Heart right ventricle (tissue), 16 donors: ENCODE results near the gene GBX1. TPM values are rescaled to one million over a fixed set of nuclear protein-coding genes. Genes with fewer than 3 reads are reported as not detected.
A peak's percentile ranks its signal among the peaks of the same experiment; 100 is the strongest.

ENCODE experiments used
- ATAC-seq, 8 donors: fragments of 200-7000 bp; cut with Tn5 transposase; one replicate each; pipeline ENCODE4 v1.9.1; 2020; ENCODE audit warnings: mild to moderate bottlenecking in 8 of 8, moderate library complexity in 8 of 8, moderate number of reproducible peaks in 1 of 8
- DNase-seq, 2 donors: peaks; one replicate each; pipeline ENCODE4 v3.0.0-alpha.2; 2020
- H3K27ac ChIP-seq, 10 donors: fragments of 200-600 bp; sonication (generic) in 2 of 10; one replicate each; pipeline versions ENCODE4 v1.5.0 to v1.8.0; 2020 to 2022; ENCODE audit warnings: mild to moderate bottlenecking in 3 of 10
- H3K27me3 ChIP-seq, 7 donors: fragments of 200-600 bp; one replicate each; pipeline ENCODE4 v1.8.0; 2021 to 2022; ENCODE audit warnings: mild to moderate bottlenecking in 2 of 7
- H3K36me3 ChIP-seq, 9 donors: fragments of 200-600 bp; sonication (generic) in 1 of 9; one replicate each; pipeline versions ENCODE4 v1.5.0 to v1.8.0; 2020 to 2022; ENCODE audit warnings: mild to moderate bottlenecking in 2 of 9
- H3K4me1 ChIP-seq, 9 donors: fragments of 200-600 bp; sonication (generic) in 1 of 9; one replicate each; pipeline versions ENCODE4 v1.5.0 to v1.8.0; 2020 to 2022; ENCODE audit warnings: mild to moderate bottlenecking in 4 of 9
- H3K4me3 ChIP-seq, 10 donors: fragments of 200-600 bp; sonication (generic) in 2 of 10; one replicate each; pipeline versions ENCODE4 v1.5.0 to v1.8.0; 2020 to 2022; ENCODE audit warnings: mild to moderate bottlenecking in 7 of 10, moderate library complexity in 2 of 10
- H3K9me3 ChIP-seq, 11 donors: fragments of 200-600 bp in 10 of 11; sonication (generic) in 2 of 11; one replicate each; pipeline versions ENCODE4 v1.5.0 to v1.8.0; 2013 to 2022; ENCODE audit warnings: mild to moderate bottlenecking in 2 of 11, control low read depth in 1 of 11, moderate library complexity in 1 of 11
- CTCF ChIP-seq, 9 donors: fragments of 200-600 bp; sonication (generic) in 2 of 9; IDR thresholded peaks; one replicate each; pipeline versions ENCODE4 v1.5.0 to v1.8.0; 2021 to 2022; ENCODE audit warnings: antibody characterized with exemption in 9 of 9, mild to moderate bottlenecking in 5 of 9, moderate library complexity in 1 of 9
- WGBS, 2 donors: extraction: QIAGEN DNeasy Blood & Tissue Kit; methylation state at CpG; one replicate each; pipeline ENCODE4 v1.1.7; 2013; ENCODE audit warnings: inconsistent platforms in 1 of 2; 5-methylcytosine and 5-hydroxymethylcytosine counted together
- intact Hi-C, 10 donors: fragments of 100-400 bp; cut with DNase I; formaldehyde crosslinking; loops; one replicate each; pipeline versions ENCODE4 v1.11.1 to v1.14.2; 2022
- polyA plus RNA-seq, 2 donors: library from polyadenylated mRNA; stranded (reverse); fragments of 200-250 nt; gene quantifications; one replicate each; pipeline ENCODE4 v1.2.3, GENCODE V29; 2013
- total RNA-seq, 10 donors: library from RNA; stranded (reverse); fragmentation: NEBNext Ultra II Directional in 3 of 10; extraction: Animal tissue kit (Norgen Biotek cat#: 25700) in 3 of 10; gene quantifications; one replicate each; pipeline versions ENCODE4 v1.2.1 to v1.2.4, GENCODE V29; 2021 to 2023
- donor health status: Arrhythmogenic right ventricular cardiomyopathy.
- donor health status: ischemic (EF 13 %, LVEDD 7.1; RV severe dilation, severe dysfunction).
- donor health status: healthy with polysubstance abuse.
- donor health status: DM: no; HTN: yes; CAD: no.
- donor health status: DM: no; HTN: no; CAD: no.
- donor health status: ischemic (EF 25% LVEDD 6.9; RV normal size, moderate dysfunction).
- donor health status: ischemic (EF 25% LVEDD 5.7; RV mildly dilated, moderate dysfunction).
- donor health status: healthy.
- donor health status: DM: yes; HTN: yes; CAD: no.
- donor health status: Ischemic cardiomyopathy.
- donor health status: ischemic (EF 35%, LVEDD 5.7; RV mildly dilated, moderate dysfunction).
- donor health status: nonischemic (EF 11% LVEDD 7.7; RV severe dilation, severe dysfunction).
- donor health status: DM: yes; HTN: yes; CAD: no.
- donor health status: PGD.
- donor health status: ischemic (EF 29% LVEDD 5.4; RV normal size, mild dysfunction).
- donor health status: nonischemic (EF 23%, LVEDD 6.1; RV moderate dilation, normal function).

Gene GBX1
- total and polyA plus RNA-seq, 12 donors, result 0.04 to 2.0 (median 0.93) TPM; not detected in 3

- no peak for TF ChIP-seq CTCF (IDR thresholded peaks at IDR 0.05)
- Histone ChIP-seq H3K27me3 (peaks cover 0 to 4% (median 0%) of the 10 kb centered on the region in 7 donors), H3K4me3 (no peak overlapping the region), H3K36me3 (no peaks in the 10 kb centered on the region), H3K27ac (peak overlapping the region; percentile 68 to 93 (median 89)), H3K9me3 (no peaks in the 10 kb centered on the region), H3K4me1 (peaks cover 0 to 35% (median 0%) of the 10 kb centered on the region in 9 donors)
- 36 to 47% methylated on average over 5 of the region's 5 CpGs for WGBS, 2 donors
- ATAC-seq (no peak), DNase-seq (no peak)
- intact Hi-C loops, result loop anchor here in 2 of 10 donors (10.0 kb wide), 2 partner anchors 57 to 1873 kb away; partner anchors contain the start of gene SMARCD3 (in 1 of the 2)
These were observed 20.7 kb upstream of the GBX1 start for GRCh38 chr7:151188252-151188542.

GRCh38 chr7:151187409-151188251, 20.1 kb upstream of the GBX1 start:
- intact Hi-C loops, result loop anchor here in 2 of 10 donors (10.0 kb wide), 2 partner anchors 57 to 1873 kb away; partner anchors contain the start of gene SMARCD3 (in 1 of the 2)
- no peaks in the 10 kb centered on the region for H3K9me3 ChIP-seq
- peaks cover 0 to 35% (median 0%) of the 10 kb centered on the region in 9 donors for H3K4me1 ChIP-seq
- TF ChIP-seq CTCF (IDR thresholded peaks at IDR 0.05), result no peak
- H3K27ac ChIP-seq, result peak overlapping the region; percentile 68 to 93 (median 89)
- DNase-seq (peak; percentile 62 to 66), ATAC-seq (peak; percentile 75 to 92 (median 87))
- peaks cover 0 to 4% (median 0%) of the 10 kb centered on the region in 7 donors for H3K27me3 ChIP-seq
- H3K36me3 ChIP-seq, result no peaks in the 10 kb centered on the region
- H3K4me3 ChIP-seq, result peak overlapping the region in 9 of 10 donors; percentile 28 to 52 (median 44)
- 48 to 59% methylated on average over 22 of the region's 22 CpGs for WGBS, 2 donors

- H3K27ac ChIP-seq, result peak within 1 kb of the TSS; percentile 68 to 93 (median 89)
- intact Hi-C loops, result loop anchor here in 2 of 10 donors (10.0 kb wide), 2 partner anchors 58 to 1872 kb away; partner anchors contain the start of gene SMARCD3 (in 1 of the 2)
- peak; percentile 31 to 51 for DNase-seq
These were observed 19.3 kb upstream of the GBX1 start, which contains the start of gene ASB10 for GRCh38 chr7:151186640-151187408. Gene ASB10 (minus strand): TSS chr7:151187250. CDS start chr7:151187130, 120 bp downstream.

More at GRCh38 chr7:151186640-151187408, 19.3 kb upstream of the GBX1 start, which contains the start of gene ASB10:
- WGBS, 2 donors, result 34 to 45% methylated on average over 22 of the region's 22 CpGs
- ATAC-seq, result peak; percentile 79 to 90 (median 84)
- Histone ChIP-seq H3K36me3 (no peaks in the 10 kb centered on the region), H3K4me1 (peaks cover 0 to 35% (median 0%) of the 10 kb centered on the region in 9 donors), H3K4me3 (peak within 1 kb of the TSS in 9 of 10 donors; percentile 28 to 52 (median 44)), H3K9me3 (no peaks in the 10 kb centered on the region), H3K27me3 (peaks cover 0 to 4% (median 0%) of the 10 kb centered on the region in 7 donors)
- no peak for TF ChIP-seq CTCF (IDR thresholded peaks at IDR 0.05)
